Naive B cell (primary cell): ENCODE results near the gene PAPSS2. TPM values are rescaled to one million over a fixed set of nuclear protein-coding genes. Genes with fewer than 3 reads are reported as not detected.
"Not testable (repeated sequence)": the region's sequence is repeated elsewhere in the genome, so short reads cannot be mapped to it uniquely, and the experiment has no call there.

Source experiments
- ATAC-seq, 2 donors: fragments of 150-1000 bp; cut with Tn5 transposase; 2 replicates each; pipeline ENCODE4 v1.10.0; 2021; ENCODE audit warnings: low read depth in 2 of 2, mild to moderate bottlenecking in 2 of 2, moderate library complexity in 2 of 2
- DNase-seq: peaks from one replicate; pipeline ENCODE4 v3.0.0; 2022
- H3K27ac Mint-ChIP-seq, 6 donors: one replicate each; pipeline ENCODE4 v1.8.0; 2020 to 2022; ENCODE audit warnings: mild to moderate bottlenecking in 6 of 6, mixed read lengths in 6 of 6, moderate library complexity in 5 of 6, inconsistent platforms in 2 of 6
- H3K27me3 Mint-ChIP-seq, 3 donors: one replicate each; pipeline ENCODE4 v1.8.0; 2021 to 2022; ENCODE audit warnings: mixed read lengths in 3 of 3, mild to moderate bottlenecking in 1 of 3
- H3K36me3 Mint-ChIP-seq, 2 donors: one replicate each; pipeline ENCODE4 v1.8.0; 2020 to 2022; ENCODE audit warnings: mixed read lengths in 2 of 2, inconsistent platforms in 1 of 2, mild to moderate bottlenecking in 1 of 2
- H3K4me1 Mint-ChIP-seq, 3 donors: one replicate each; pipeline ENCODE4 v1.8.0; 2020 to 2022; ENCODE audit warnings: mixed read lengths in 3 of 3, inconsistent platforms in 1 of 3, mild to moderate bottlenecking in 1 of 3, moderate library complexity in 1 of 3
- H3K4me3 Mint-ChIP-seq, 8 donors: one replicate each; pipeline ENCODE4 v1.8.0; 2020 to 2022; ENCODE audit warnings: mild to moderate bottlenecking in 8 of 8, mixed read lengths in 8 of 8, moderate library complexity in 8 of 8, inconsistent platforms in 2 of 8
- H3K9me3 Mint-ChIP-seq, 7 donors: one replicate each; pipeline ENCODE4 v1.8.0; 2020 to 2022; ENCODE audit warnings: mixed read lengths in 7 of 7, mild to moderate bottlenecking in 5 of 7, inconsistent platforms in 2 of 7, moderate library complexity in 1 of 7
- polyA plus RNA-seq, 6 donors: library from polyadenylated mRNA; unstranded; fragments of 300-500 nt; fragmentation: Illumina TruSeq; gene quantifications; one replicate each; pipeline ENCODE4 v1.2.3, GENCODE V29; 2021; ENCODE audit warnings: low read depth in 6 of 6

The PAPSS2 gene
- polyA plus RNA-seq, 6 donors from 2014 or later, result 0.07 to 0.13 TPM; not detected in 4

- Mint-ChIP-seq H3K4me1 (peaks cover 0 to 5% (median 0%) of the 10 kb centered on the region in 3 donors), H3K4me3 (no peak overlapping the region), H3K36me3 (no peaks in the 10 kb centered on the region), H3K27me3 (peaks cover 0 to 10% (median 0%) of the 10 kb centered on the region in 3 donors), H3K27ac (no peak overlapping the region), H3K9me3 (no peaks in the 10 kb centered on the region)
- DNase-seq (no peak), ATAC-seq (no peak)
Observed at GRCh38 chr10:87739703-87740102, 80.0 kb downstream of the PAPSS2 start.

GRCh38 chr10:87740254-87740655 is 80.6 kb downstream of the PAPSS2 start:
- H3K36me3 Mint-ChIP-seq, result no peaks in the 10 kb centered on the region
- no peak for ATAC-seq

GRCh38 chr10:87742992-87743610 is 83.4 kb downstream of the PAPSS2 start:
- DNase-seq, H3K36me3 Mint-ChIP-seq, H3K27ac Mint-ChIP-seq, ATAC-seq, H3K27me3 Mint-ChIP-seq, H3K4me1 Mint-ChIP-seq, H3K9me3 Mint-ChIP-seq, H3K4me3 Mint-ChIP-seq: not testable (repeated sequence)

More at GRCh38 chr10:87740254-87740655, 80.6 kb downstream of the PAPSS2 start:
- Mint-ChIP-seq H3K27ac (no peak overlapping the region), H3K4me1 (peaks cover 0 to 5% (median 0%) of the 10 kb centered on the region in 3 donors), H3K4me3 (no peak overlapping the region), H3K27me3 (peaks cover 0 to 10% (median 0%) of the 10 kb centered on the region in 3 donors), H3K9me3 (no peaks in the 10 kb centered on the region)
- no peak for DNase-seq

GRCh38 chr10:87744606-87745005 is 84.9 kb downstream of the PAPSS2 start:
- Mint-ChIP-seq H3K27ac (no peak overlapping the region), H3K4me1 (no peaks in the 10 kb centered on the region), H3K27me3 (peaks cover 0 to 4% (median 0%) of the 10 kb centered on the region in 3 donors), H3K36me3 (no peaks in the 10 kb centered on the region), H3K9me3 (peaks cover 0 to 3% (median 0%) of the 10 kb centered on the region in 7 donors), H3K4me3 (no peak overlapping the region)
- no peak for ATAC-seq
- no peak for DNase-seq

GRCh38 chr10:87746911-87747310 is 87.2 kb downstream of the PAPSS2 start:
- H3K36me3 Mint-ChIP-seq, result no peaks in the 10 kb centered on the region
- H3K4me3 Mint-ChIP-seq, result no peak overlapping the region
- H3K27ac Mint-ChIP-seq, result no peak overlapping the region
- peaks cover 0 to 3% (median 0%) of the 10 kb centered on the region in 7 donors for H3K9me3 Mint-ChIP-seq
- H3K27me3 Mint-ChIP-seq, result no peaks in the 10 kb centered on the region
- H3K4me1 Mint-ChIP-seq, result no peaks in the 10 kb centered on the region
- DNase-seq (no peak), ATAC-seq (no peak)

GRCh38 chr10:87748244-87748643 is 88.6 kb downstream of the PAPSS2 start:
- H3K27ac Mint-ChIP-seq, H3K4me3 Mint-ChIP-seq, ATAC-seq, H3K4me1 Mint-ChIP-seq, DNase-seq, H3K27me3 Mint-ChIP-seq, H3K36me3 Mint-ChIP-seq, H3K9me3 Mint-ChIP-seq: not testable (repeated sequence)

GRCh38 chr10:87750001-87750671 is 90.5 kb downstream of the PAPSS2 start:
- no peak overlapping the region for H3K4me3 Mint-ChIP-seq
- no peak for ATAC-seq
- no peak for DNase-seq
- peaks cover 0 to 7% of the 10 kb centered on the region in 2 donors for H3K36me3 Mint-ChIP-seq
- H3K27me3 Mint-ChIP-seq, result no peaks in the 10 kb centered on the region
- H3K4me1 Mint-ChIP-seq, result no peaks in the 10 kb centered on the region
- H3K27ac Mint-ChIP-seq, result peak overlapping the region in 2 of 6 donors; percentile 9 to 60
- H3K9me3 Mint-ChIP-seq, result peaks cover 0 to 3% (median 0%) of the 10 kb centered on the region in 7 donors

GRCh38 chr10:87750817-87751216 is 91.1 kb downstream of the PAPSS2 start:
- H3K4me3 Mint-ChIP-seq, result no peak overlapping the region
- H3K9me3 Mint-ChIP-seq, result peaks cover 0 to 3% (median 0%) of the 10 kb centered on the region in 7 donors
- H3K27me3 Mint-ChIP-seq, result no peaks in the 10 kb centered on the region
- no peak overlapping the region for H3K27ac Mint-ChIP-seq
- H3K36me3 Mint-ChIP-seq, result peaks cover 0 to 7% of the 10 kb centered on the region in 2 donors
- DNase-seq (no peak), ATAC-seq (no peak)
- H3K4me1 Mint-ChIP-seq, result no peaks in the 10 kb centered on the region

- Mint-ChIP-seq H3K36me3 (peaks cover 0 to 7% of the 10 kb centered on the region in 2 donors), H3K4me3 (no peak overlapping the region), H3K4me1 (no peaks in the 10 kb centered on the region), H3K27me3 (no peaks in the 10 kb centered on the region), H3K9me3 (peaks cover 0 to 3% (median 0%) of the 10 kb centered on the region in 7 donors), H3K27ac (no peak overlapping the region)
- DNase-seq, result no peak
- ATAC-seq, result no peak
Observed at GRCh38 chr10:87751274-87751673, 91.6 kb downstream of the PAPSS2 start.

- Mint-ChIP-seq H3K27ac (no peak overlapping the region), H3K9me3 (peaks cover 0 to 3% (median 0%) of the 10 kb centered on the region in 7 donors), H3K36me3 (peaks cover 0 to 7% of the 10 kb centered on the region in 2 donors), H3K4me1 (no peaks in the 10 kb centered on the region), H3K4me3 (no peak overlapping the region), H3K27me3 (no peaks in the 10 kb centered on the region)
- ATAC-seq, result no peak
- DNase-seq, result no peak
Observed at GRCh38 chr10:87752566-87752965, 92.9 kb downstream of the PAPSS2 start.

GRCh38 chr10:87753995-87754866 is 94.6 kb downstream of the PAPSS2 start:
- Mint-ChIP-seq H3K36me3 (peaks cover 0 to 7% of the 10 kb centered on the region in 2 donors), H3K4me1 (no peaks in the 10 kb centered on the region), H3K9me3 (peaks cover 0 to 1% (median 0%) of the 10 kb centered on the region in 7 donors), H3K27ac (peak overlapping the region in 1 of 6 donors; percentile 7), H3K27me3 (no peaks in the 10 kb centered on the region), H3K4me3 (no peak overlapping the region)
- no peak for ATAC-seq
- no peak for DNase-seq

GRCh38 chr10:87757685-87758084 is 98.0 kb downstream of the PAPSS2 start:
- Mint-ChIP-seq H3K9me3 (no peaks in the 10 kb centered on the region), H3K4me1 (peaks cover 0 to 6% (median 4%) of the 10 kb centered on the region in 3 donors), H3K4me3 (no peak overlapping the region), H3K27ac (no peak overlapping the region), H3K27me3 (no peaks in the 10 kb centered on the region), H3K36me3 (peaks cover 0 to 7% of the 10 kb centered on the region in 2 donors)
- ATAC-seq (no peak), DNase-seq (no peak)

- Mint-ChIP-seq H3K4me1 (peaks cover 0 to 6% (median 4%) of the 10 kb centered on the region in 3 donors), H3K27ac (no peak overlapping the region), H3K36me3 (peaks cover 1 to 2% of the 10 kb centered on the region in 2 donors), H3K4me3 (no peak overlapping the region), H3K27me3 (no peaks in the 10 kb centered on the region), H3K9me3 (no peaks in the 10 kb centered on the region)
- ATAC-seq, result no peak
- DNase-seq, result no peak
Observed at GRCh38 chr10:87759551-87759950, 99.9 kb downstream of the PAPSS2 start.
